Measurements from ENCODE around the gene PDE4D.

GRCh38 chr5:59199868-59200267 lies 693.7 kb downstream of the PDE4D start:
- no peak for TF ChIP-seq CTCF (IDR thresholded peaks at IDR 0.05)
- no peak for TF ChIP-seq POLR2A (IDR thresholded peaks at IDR 0.05)

Data from right lobe of liver (tissue), 4 donors.